ENCODE data around the gene TTLL11.
"Not testable (repeated sequence)": the region's sequence is repeated elsewhere in the genome, so short reads cannot be mapped to it uniquely, and the experiment has no call there.

TTLL11 gene

GRCh38 chr9:121815546-121816448, 277.3 kb downstream of the TTLL11 start:
- DNase-seq (ENCODE audit: low read depth in 2 of 2): no peak

- DNase-seq (ENCODE audit: low read depth in 2 of 2): no peak
Observed at GRCh38 chr9:121815084-121815483, 278.0 kb downstream of the TTLL11 start.

DNA sequence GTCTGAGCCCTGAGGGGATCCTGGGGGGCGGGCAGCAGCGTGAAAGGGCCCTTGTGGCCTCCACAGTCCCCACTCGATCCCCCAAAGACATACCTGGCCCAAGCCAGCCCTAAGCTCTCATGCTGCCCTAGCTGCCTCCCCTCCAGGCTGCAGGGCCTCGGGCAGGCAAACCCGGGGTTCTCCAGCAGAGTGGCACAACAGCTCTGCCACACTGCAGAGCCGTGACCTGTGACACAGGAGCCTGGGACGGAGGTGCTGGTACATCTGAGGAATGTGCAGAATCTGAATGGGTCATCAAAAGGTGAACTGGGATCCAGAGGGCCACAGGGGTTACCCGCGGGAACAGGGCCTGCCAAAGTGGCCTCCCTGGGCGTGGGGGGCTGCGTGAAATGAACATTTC, 278.5 kb downstream of the TTLL11 start:
- no peak for DNase-seq (ENCODE audit: low read depth in 2 of 2)

DNA sequence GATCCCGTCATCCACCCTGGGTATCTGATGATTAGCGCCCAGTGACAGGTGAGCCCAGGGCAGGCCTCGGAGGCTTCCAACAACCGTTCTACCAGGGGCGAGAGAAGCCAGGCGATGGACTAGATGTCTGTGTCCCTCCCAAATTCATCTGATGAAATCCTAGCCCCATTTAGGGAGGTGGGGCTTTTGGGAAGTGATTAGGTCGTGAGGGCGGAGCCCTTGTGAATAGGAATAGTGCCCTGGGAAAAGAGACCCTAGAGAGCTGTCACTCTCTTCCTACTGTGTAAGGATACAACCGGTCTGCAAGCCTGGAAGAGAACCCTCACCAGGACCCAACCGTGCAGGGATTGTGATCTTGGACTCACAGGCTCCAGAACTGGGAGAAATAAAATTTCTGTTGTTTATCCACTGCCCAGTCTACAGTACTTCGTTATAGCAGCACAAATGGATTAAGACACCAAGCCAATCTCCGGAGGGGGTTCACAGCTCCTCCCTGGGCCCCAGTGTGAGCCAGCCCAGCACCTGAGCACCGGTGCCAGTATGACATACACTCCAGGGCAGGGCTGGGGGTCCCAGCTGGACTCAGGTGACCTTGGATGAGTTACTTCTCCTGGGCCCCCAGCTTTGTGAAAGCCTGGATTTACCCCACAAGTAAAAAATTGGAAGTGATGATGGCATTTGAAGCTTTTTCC, 279.4 kb downstream of the TTLL11 start:
- no peak for DNase-seq (ENCODE audit: low read depth in 2 of 2)

DNA sequence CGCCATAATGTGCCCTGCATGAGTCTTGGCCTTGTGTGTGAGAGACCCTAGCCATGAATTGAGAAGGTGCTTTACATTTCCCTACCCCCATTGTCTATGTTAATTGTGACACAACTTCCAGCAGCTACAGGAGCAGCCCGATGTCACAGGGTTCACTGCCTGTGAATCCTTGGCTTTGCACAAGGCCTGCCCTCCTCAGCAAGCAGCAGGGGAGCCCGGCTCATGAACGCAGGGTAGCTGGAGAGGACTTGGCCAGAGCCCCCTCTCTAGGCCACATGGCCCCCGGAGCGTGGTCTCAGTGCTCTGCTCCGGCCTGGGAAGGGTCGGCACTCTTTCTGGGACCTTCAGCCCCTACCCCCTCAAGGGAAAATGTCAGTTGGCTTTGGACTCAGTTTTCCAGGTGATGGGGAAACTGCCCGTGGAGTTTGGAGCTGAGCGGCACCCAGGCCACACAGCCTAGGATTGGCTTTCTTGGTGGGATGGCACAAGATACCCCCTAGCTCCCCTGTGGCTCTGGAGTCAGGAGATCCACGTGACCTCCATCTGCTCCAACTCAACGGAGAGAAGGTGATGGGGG, 280.9 kb downstream of the TTLL11 start:
- no peak for DNase-seq (ENCODE audit: low read depth in 2 of 2)

DNA sequence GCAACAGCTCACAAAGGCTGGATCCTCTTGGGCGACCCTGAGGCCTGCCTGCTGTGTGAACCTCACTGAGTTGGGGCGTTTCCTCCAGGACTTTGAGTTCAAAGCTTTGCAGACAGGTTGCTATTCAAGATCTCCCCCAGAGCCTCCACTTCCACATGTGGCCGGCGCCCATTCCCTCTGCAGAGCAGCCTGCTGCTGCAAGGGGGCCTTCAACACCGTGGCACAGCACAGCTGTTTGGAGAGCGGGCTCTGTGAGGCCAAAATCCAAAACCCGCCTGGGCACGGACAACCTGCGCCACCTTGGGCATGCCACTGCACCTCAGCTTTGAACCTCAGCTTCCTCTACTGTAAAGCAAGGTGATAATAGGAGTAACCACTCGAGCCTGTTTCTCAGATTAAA, 281.4 kb downstream of the TTLL11 start:
- no peak for DNase-seq (ENCODE audit: low read depth in 2 of 2)

DNA sequence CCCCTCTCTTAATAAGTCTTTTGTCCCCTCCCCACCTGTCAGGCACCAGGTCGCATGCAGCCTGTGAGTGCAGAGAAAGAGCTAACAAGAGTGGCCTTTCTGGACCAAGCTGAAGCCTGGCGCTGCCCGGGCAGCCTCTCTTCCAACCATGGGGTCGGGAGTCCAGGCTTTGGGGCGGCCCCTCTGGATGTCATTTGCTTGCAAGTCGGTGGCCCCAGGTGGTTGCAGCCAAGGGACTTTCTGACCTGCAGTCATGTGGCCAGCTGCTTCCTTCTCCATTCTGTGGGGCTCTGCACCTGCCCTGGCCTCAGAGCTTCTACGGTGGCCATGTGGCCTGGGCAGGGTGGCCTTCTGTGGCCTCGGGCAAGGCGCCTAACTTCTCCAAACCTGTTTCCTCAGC, 282.0 kb downstream of the TTLL11 start:
- DNase-seq (ENCODE audit: low read depth in 2 of 2): no peak

- DNase-seq (ENCODE audit: low read depth in 2 of 2): no peak
Observed at GRCh38 chr9:121810489-121810888, 282.6 kb downstream of the TTLL11 start.

DNA sequence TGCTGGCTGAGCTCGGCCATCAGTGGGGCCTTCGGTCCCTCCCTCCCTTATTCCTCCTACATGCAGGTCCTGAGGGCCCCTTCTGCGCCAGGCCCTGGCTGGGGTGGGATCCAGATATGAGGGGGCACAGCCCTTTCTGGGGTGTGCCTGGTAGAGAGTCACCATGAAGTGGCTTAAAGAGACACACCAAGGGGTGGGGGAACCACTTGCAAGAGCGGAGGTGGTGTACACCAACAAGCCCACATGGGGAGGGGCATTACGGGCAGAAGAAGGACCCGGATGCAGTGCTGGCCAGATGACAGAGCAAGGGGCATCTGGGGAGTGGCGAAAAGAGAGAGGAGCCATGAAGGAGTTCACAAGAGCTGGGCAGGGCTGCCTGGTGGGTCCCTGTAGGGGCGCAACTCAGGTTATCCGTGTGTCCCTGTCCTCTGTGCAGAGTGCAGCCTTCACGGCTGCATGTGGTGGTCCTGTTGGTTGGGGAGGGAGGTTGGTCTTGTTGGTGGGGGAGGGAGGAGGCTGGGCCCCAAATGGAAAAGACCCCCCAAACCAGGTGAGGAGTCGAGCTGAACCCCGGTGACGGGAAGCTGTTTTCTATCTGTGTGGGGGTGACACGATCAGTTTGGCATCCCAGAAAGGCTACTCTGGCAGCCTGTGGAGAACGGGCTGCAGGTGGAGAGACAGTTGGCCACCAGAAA, 283.6 kb downstream of the TTLL11 start:
- DNase-seq (ENCODE audit: low read depth in 2 of 2): no peak

DNA sequence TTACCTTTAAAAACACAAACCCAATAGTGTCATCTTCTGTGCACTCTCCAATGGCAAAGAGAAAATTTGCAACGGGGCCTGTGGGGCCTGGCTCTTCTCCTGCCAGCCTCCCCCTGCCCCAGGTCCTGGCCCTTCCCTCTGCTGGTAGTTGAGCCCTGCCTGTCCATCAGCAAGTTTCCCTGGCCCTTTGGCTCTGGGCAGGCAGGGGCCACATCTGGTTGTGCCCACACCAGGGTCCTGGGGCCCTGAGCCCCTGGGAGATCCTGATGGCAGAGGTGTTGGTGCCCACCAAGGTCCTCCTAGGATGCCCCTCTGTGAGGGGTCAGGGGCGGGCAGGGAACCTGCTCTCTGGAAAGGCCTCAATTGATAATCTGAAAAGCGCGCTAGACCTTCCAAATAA, 284.3 kb downstream of the TTLL11 start:
- no peak for DNase-seq (ENCODE audit: low read depth in 2 of 2)

DNA sequence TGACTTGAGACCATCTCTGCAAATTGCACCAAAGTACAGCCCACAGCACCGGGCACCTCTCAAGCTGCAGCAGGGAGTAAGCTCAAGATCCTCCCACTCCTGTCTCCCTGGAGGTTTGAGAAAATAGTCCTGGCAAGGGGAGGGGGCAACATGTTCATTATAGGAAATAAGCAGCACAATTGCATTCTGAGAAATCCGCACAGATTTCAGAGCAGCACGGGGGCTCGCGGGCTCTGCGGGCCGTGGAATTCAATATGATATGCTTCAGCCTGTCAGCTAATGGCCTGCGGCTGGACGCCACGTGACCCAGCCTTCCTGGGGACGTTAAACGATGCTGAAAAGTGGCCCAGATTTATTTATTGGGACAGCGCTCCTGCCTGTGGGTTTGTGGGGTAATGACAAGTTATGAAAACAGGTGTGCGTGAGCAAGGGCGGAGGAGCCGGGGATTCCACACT, 285.3 kb downstream of the TTLL11 start:
- no peak for DNase-seq (ENCODE audit: low read depth in 2 of 2)

GRCh38 chr9:121807069-121807822, 285.9 kb downstream of the TTLL11 start:
- DNase-seq (ENCODE audit: low read depth in 2 of 2): no peak

- no peak for DNase-seq (ENCODE audit: low read depth in 2 of 2)
Observed at GRCh38 chr9:121802753-121803152, 290.4 kb downstream of the TTLL11 start.

DNA sequence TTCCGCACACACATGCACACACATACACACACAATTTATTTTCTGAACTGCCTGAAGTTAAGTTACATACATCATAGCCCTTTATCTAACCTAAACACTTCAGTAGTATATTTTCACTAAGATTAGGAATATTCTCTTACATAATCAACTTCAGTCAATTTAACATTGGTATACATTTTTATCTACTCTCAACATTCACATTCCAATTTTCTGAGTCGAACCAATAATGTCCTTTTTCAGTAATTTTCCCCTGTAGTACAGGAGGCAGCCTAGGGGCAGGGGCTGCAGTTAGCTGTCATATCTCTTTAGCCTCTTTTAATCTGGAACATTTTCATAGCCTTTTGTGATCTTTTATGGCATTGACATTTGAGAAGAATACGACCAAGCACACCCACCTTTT, 291.5 kb downstream of the TTLL11 start:
- DNase-seq (ENCODE audit: low read depth in 2 of 2): no peak

DNA sequence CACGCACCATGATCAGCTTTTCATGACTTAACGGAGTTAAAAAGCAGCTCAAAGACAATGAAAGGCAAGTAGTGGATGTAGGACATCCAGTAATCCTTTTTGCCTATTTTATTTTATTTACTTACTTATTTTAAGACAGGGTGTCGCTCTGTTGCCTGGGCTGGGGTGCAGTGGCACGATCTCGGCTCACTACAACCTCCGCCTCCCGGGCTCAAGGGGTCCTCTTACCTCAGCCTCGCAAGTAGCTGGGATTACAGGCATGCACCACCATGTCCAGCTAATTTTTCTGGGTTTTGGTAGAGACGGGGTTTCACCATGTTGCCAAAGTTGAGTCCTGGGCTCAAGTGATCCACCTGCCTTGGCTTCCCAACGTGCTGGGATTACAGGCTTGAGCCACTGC, 292.7 kb downstream of the TTLL11 start:
- no peak for DNase-seq (ENCODE audit: low read depth in 2 of 2)

- DNase-seq (ENCODE audit: low read depth in 2 of 2): no peak
Observed at GRCh38 chr9:121798941-121799340, 294.2 kb downstream of the TTLL11 start.

- no peak for DNase-seq (ENCODE audit: low read depth in 2 of 2)
Observed at GRCh38 chr9:121797081-121797480, 296.0 kb downstream of the TTLL11 start.

DNA sequence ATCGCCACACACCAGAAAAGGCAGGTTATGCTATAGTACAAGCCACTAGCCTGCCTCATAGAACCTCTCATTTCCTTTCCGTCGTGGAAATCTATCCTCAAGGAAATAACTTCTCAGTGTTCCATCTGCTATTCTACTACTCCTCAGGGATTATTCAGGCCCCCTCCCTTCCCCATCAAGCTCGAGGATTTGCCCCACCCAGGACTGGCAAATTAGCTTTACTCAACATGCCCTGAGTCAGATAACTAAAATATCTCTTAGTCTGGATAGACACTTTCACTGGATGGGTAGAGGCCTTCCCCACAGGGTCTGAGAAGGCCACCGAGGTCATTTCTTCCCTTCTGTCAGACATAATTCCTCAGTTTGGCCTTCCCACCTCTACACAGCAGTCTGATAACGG, 298.8 kb downstream of the TTLL11 start:
- not testable (repeated sequence) for DNase-seq (ENCODE audit: low read depth in 2 of 2)

GRCh38 chr9:121792476-121792875, 300.6 kb downstream of the TTLL11 start:
- DNase-seq (ENCODE audit: low read depth in 2 of 2): not testable (repeated sequence)

DNA sequence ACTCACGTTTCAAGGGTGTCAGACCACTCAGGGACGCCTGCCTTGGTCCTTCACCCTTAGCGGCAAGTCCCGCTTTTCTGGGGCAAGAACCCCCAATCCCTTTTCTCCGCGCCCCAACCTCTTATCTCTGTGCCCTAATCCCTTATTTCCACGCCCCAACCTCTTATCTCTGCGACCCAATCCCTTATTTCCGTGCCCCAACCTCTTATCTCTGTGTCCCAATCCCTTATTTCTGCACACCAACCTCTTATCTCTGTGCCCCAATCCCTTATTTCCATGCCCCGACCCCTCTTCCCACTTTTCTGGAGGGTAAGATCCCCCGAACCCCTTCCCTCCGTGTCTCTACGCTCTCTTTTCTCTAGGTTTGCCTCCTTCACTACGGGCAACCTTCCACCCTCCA, 302.3 kb downstream of the TTLL11 start:
- no peak for DNase-seq (ENCODE audit: low read depth in 2 of 2)

GRCh38 chr9:121788686-121789366, 304.3 kb downstream of the TTLL11 start:
- no peak for DNase-seq (ENCODE audit: low read depth in 2 of 2)
